Measurements from ENCODE around the gene STS. TPM values are rescaled to one million over a fixed set of nuclear protein-coding genes. Genes with fewer than 3 reads are reported as not detected.

Gene STS
- total RNA-seq, 1 experiment from 2014 or later = 0.54 TPM

GRCh38 chrX:7143941-7144525, 3.5 kb upstream of the STS start:
- Histone ChIP-seq H3K9me2 (ENCODE audit: insufficient read depth) (no peaks in the 10 kb centered on the region), H3K4me1 (ENCODE audit: control insufficient read depth in 1 of 2, insufficient read depth in 2 of 2, low read length in 2 of 2) (peaks cover 0 to 3% of the 10 kb centered on the region in 2 experiments; a peak in 2 of 4 replicates), H3K4me3 (replicated peaks in 1 of 2; ENCODE audit: low read depth in 1 of 2, low read length in 2 of 2) (no peak overlapping the region), H2AFZ (ENCODE audit: low read depth, low read length, poor library complexity, severe bottlenecking) (no peak overlapping the region), H3K27ac (ENCODE audit: low read depth, low read length) (no peak overlapping the region), H3K36me3 (ENCODE audit: control insufficient read depth in 1 of 2, insufficient read depth in 2 of 2, low read length in 2 of 2) (no peaks in the 10 kb centered on the region), H4K20me1 (ENCODE audit: insufficient read depth) (no peaks in the 10 kb centered on the region), H3K4me2 (ENCODE audit: low read length) (no peak overlapping the region), H3K9ac (ENCODE audit: low read length) (no peak overlapping the region), H3K9me3 (ENCODE audit: control insufficient read depth in 1 of 2, insufficient read depth in 1 of 2, low read depth in 1 of 2, low read length in 2 of 2) (no peaks in the 10 kb centered on the region), H3K79me2 (ENCODE audit: insufficient read depth, low read length) (peaks cover 56% of the 10 kb centered on the region), H3K27me3 (ENCODE audit: insufficient read depth, low read length) (no peaks in the 10 kb centered on the region)
- ATAC-seq = no peak
- intact Hi-C loops (cut with micrococcal nuclease) = no loop called here
- ChIA-PET RAD21 (ENCODE audit: low non-redundant PET in 1 of 2, low total read pairs in 2 of 2, uncharacterized antibody in 2 of 2, unreplicated experiment in 2 of 2) (no interaction called here), POLR2A (no interaction called here), CTCF (no interaction called here)
- DNase-seq (ENCODE audit: low read depth, low spot score) = no peak
- TF ChIP-seq ATF3 (IDR thresholded peaks at IDR 0.05) (no peak), CEBPB (IDR thresholded peaks at IDR 0.05; ENCODE audit: low read depth) (no peak), EGR1 (IDR thresholded peaks at IDR 0.05; ENCODE audit: low read depth) (no peak), CTCF (IDR thresholded peaks at IDR 0.05 in 2 of 3, conservative IDR thresholded peaks at IDR 0.05 in 1 of 3; ENCODE audit: borderline replicate concordance in 1 of 3, insufficient read depth in 1 of 3, low read depth in 2 of 3, low read length in 2 of 3) (no peak), CBX3 (IDR thresholded peaks at IDR 0.05; ENCODE audit: low read depth) (no peak), ZFX (IDR thresholded peaks at IDR 0.05) (no peak), SP1 (IDR thresholded peaks at IDR 0.05; ENCODE audit: low read depth) (no peak), TCF7L2 (IDR thresholded peaks at IDR 0.05; ENCODE audit: borderline replicate concordance, extremely low read depth, insufficient read depth, insufficient read length) (no peak), EZH2 (IDR thresholded peaks at IDR 0.05) (no peak), MAX (IDR thresholded peaks at IDR 0.05) (no peak), JUND (IDR thresholded peaks at IDR 0.05) (no peak), SIN3A (IDR thresholded peaks at IDR 0.05; ENCODE audit: low read depth) (no peak), ZNF274 (IDR thresholded peaks at IDR 0.05; ENCODE audit: low read depth, low read length) (no peak), ZBTB33 (IDR thresholded peaks at IDR 0.05; ENCODE audit: extremely low read depth, insufficient replicate concordance, low read length) (no peak)
- BruUV-seq (replicated peaks) = no TSS peak
